ENCODE results near the gene DLG1. TPM values are rescaled to one million over a fixed set of nuclear protein-coding genes. Genes with fewer than 3 reads are reported as not detected.

Gene DLG1
- total RNA-seq, 1 experiment from 2014 or later: 28.9 TPM

DNA sequence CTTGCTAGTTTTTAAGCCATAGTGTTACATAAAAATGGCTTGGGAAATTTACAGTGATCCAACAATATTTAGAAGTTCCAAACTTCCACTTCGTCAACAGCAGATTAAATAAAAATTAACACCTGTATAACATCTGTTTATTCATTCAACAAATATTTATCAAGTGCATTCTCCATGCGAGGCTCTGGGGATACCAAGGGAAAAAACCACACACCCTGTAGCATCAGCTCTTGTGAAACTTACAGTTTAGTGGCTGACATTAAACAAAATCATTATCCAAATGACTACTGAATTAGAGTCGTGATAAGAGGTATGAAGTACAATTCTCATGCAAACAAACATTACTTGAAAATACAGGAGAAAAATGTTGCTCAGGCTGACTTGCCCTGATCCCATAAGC is 122.9 kb downstream of the DLG1 start:
- in situ Hi-C loops (cut with HindIII; ENCODE audit: low pct_unique_long_range_greater_than_20kb, low sequenced_read_pairs): no loop called here

DNA sequence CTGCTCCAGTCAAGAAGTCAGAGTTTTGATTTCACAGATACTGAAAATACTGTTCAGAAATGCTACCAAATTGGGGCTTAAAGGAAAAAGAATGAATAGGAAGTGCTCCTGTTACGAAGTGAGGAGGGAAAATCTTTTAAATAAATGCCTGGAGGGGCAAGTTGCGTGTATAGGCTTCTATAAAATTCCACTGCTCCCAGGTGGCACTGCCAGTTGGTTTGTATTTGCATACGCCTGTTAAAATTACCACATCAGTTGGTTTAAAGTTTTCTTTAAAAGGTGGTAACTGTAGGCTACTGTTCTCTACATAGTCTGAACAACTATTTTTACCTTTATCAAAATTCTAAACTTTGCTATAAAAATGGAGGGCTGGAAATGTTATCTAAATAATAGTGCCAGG is 123.5 kb downstream of the DLG1 start:
- no peak for DNase-seq (ENCODE audit: low read depth, low spot score)
- in situ Hi-C loops (cut with HindIII; ENCODE audit: low pct_unique_long_range_greater_than_20kb, low sequenced_read_pairs): no loop called here

More for the DNA sequence above, 122.9 kb downstream of the DLG1 start:
- no peak for DNase-seq (ENCODE audit: low read depth, low spot score)

DNA sequence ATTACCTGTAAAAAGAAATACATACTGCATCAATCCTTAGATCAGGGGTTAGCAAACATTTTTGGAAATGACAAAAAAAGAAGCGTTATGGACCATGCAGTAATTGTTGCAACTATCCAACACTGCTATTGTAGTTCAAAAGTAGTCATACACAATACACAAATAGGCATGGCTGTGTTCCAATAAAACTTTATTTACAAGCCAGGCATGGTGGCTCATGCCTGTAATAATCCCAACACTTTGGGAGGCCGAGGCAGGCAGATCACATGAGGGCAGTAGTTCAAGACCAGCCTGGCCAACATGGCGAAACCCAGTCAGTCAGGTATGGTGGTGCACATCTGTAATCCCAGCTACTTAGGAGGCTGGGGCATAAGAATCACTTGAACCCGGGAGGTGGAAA is 124.8 kb downstream of the DLG1 start:
- in situ Hi-C loops (cut with HindIII; ENCODE audit: low pct_unique_long_range_greater_than_20kb, low sequenced_read_pairs): no loop called here
- no peak for DNase-seq (ENCODE audit: low read depth, low spot score)

DNA sequence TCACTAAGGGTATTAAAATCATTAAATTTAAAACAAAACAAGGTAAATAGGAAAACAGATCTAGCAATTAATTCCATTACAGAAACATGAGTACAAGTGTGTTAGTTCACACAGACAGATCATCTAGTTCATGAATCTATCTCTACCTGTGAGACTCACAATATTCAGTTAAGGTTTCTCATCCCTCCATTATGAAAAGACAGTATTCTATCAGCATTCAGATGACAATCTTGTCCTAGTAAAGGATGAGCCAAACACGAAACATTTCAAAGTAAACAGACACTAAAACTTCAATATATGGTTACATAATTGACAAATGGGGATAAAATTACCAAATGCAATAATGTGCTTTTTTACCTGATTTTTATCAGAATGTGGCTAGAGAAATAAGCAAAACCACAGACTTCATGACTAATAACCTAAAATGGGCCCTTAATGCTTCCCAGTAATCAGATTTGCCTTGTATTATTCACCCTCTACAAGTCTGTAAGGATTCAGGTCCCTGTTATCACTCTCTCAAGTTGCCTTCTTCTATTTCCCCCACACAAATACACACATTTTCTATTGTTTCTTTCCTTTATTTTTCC is 126.8 kb downstream of the DLG1 start:
- no peak for DNase-seq (ENCODE audit: low read depth, low spot score)
- in situ Hi-C loops (cut with HindIII; ENCODE audit: low pct_unique_long_range_greater_than_20kb, low sequenced_read_pairs): no loop called here

DNA sequence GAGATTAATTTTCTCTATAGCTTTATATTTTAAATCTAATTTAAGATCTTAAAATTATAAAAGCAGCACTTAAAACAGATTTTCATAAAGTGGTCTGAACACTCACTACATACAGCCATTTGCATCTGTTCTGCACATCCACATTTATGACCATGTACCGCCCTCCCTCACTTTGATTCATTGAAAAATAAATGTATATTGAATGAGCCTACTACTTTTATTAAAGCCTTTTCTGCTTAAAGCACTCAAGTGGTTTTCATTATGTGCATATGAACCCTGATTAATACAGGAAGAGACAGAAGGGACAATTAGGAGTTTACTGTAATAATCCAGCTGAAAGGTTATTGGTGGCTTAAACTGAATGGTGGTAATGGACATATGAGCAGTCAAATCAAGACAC is 129.4 kb downstream of the DLG1 start:
- DNase-seq (ENCODE audit: low read depth, low spot score): no peak
- in situ Hi-C loops (cut with HindIII; ENCODE audit: low pct_unique_long_range_greater_than_20kb, low sequenced_read_pairs): no loop called here

DNA sequence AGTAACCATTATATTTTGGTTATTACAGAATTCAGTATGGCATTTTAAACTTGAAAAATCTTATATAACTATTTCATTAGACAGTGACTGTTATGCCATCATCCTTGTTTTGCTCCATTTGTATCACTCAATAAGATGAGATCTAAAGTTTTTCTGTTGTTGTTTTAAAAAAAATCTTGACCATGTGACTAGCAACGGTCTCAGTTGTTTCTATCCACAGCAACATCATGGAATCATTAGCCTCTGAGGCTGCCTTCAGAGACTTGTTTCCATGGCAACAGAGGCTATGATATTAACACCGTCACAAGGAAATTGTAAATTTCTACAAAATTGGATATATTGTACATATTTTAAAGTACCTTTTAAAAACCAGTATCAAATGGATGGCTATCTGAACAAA is 129.8 kb downstream of the DLG1 start:
- peak; percentile 41 for DNase-seq (ENCODE audit: low read depth, low spot score)

DNA sequence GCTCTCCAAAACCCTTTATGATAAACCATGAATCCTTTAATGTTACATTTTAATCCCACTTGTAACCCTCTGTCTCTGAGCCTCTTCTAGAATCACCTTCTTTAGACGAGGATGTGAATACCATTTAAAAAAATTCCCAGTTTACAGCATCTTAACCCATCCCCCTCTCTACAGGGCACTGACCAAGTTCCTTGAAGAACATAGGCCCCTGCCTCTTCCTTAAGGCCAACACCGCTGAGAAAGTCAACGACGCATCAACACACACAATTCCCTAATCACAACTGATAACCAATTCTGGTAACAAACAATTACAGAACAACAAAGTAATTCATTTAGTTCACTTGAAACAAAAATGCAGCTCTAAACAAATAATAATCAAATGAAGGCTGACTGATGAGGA is 130.3 kb downstream of the DLG1 start:
- in situ Hi-C loops (cut with HindIII; ENCODE audit: low pct_unique_long_range_greater_than_20kb, low sequenced_read_pairs): no loop called here
- no peak for DNase-seq (ENCODE audit: low read depth, low spot score)

More for the DNA sequence above, 129.8 kb downstream of the DLG1 start:
- in situ Hi-C loops (cut with HindIII; ENCODE audit: low pct_unique_long_range_greater_than_20kb, low sequenced_read_pairs): no loop called here

DNA sequence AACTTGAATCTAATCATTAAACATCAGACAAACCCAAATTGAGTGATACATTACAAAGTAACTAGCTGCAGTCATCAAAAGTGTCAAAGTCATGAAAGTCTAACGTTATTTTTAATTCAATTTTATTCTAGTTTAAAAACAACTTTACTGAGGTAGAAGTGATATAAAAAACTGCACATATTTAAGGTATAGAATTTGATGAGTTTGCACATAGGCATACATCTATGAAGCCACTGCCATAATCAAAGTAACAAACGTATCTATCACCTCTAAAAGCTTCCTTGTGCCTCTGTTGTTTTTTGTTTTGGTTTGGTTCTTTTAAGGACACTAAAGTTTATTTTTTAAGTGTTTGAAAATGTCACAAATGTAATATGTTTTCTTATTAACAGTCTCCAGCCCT is 130.9 kb downstream of the DLG1 start:
- in situ Hi-C loops (cut with HindIII; ENCODE audit: low pct_unique_long_range_greater_than_20kb, low sequenced_read_pairs): no loop called here
- DNase-seq (ENCODE audit: low read depth, low spot score): no peak

DNA sequence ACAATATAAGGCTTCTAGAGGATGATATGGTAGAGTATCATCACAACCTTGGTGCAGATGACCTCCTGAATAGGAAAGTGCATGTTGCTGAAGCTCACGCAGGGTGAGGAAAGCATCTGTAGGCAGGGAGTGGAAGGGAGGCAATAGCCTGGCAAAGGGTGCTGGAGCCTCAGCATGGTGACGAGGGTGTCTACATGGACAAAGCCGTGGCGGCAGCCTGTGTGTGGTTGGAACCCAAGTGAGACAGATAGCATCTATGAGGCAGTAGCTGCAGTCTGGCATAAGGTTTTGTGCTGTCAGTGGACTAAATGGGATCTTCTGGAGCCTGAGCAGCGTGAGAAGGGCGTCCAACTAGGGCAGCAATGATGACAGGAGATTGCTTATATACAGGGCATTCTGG is 132.5 kb downstream of the DLG1 start:
- no peak for DNase-seq (ENCODE audit: low read depth, low spot score)
- in situ Hi-C loops (cut with HindIII; ENCODE audit: low pct_unique_long_range_greater_than_20kb, low sequenced_read_pairs): no loop called here

DNA sequence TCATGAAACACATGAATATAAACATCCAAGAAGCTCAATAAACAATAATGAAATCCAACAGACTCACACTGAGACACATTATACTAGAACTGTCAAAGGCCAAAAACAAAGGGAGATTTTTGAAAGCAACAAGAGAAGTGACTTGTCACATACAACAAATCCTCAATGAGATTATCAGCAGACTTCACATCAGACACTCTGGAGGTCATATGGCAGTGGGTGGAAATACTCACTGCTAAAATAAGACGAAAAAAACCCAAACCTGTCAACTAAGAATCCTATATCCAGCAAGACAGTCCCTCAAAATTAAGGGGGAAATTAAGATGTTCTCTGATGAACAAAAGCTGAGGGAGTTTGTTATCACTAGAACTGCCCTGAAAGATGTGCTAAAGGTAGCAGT is 143.4 kb downstream of the DLG1 start:
- DNase-seq (ENCODE audit: low read depth, low spot score): no peak
- in situ Hi-C loops (cut with HindIII; ENCODE audit: low pct_unique_long_range_greater_than_20kb, low sequenced_read_pairs): no loop called here

DNA sequence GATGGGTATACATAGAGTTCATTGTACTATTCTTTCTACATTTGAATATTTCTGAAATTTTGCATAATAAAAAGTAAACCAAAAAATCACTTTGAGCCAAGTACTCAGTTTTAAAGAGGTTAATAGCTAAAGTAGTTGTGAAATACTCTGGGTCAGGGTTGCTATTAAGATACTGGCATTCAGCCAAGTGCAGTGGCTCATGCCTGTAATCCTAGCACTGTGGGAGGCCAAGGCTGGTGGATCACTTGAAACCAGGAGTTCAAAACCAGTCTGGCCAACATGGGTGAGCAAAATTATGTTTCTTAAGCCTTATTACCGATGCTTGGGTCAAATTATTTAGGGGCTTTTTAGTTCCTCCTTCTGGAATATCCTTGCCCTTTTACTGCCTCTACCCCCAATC is 146.8 kb downstream of the DLG1 start:
- DNase-seq (ENCODE audit: low read depth, low spot score): peak; percentile 19
- in situ Hi-C loops (cut with HindIII; ENCODE audit: low pct_unique_long_range_greater_than_20kb, low sequenced_read_pairs): no loop called here

DNA sequence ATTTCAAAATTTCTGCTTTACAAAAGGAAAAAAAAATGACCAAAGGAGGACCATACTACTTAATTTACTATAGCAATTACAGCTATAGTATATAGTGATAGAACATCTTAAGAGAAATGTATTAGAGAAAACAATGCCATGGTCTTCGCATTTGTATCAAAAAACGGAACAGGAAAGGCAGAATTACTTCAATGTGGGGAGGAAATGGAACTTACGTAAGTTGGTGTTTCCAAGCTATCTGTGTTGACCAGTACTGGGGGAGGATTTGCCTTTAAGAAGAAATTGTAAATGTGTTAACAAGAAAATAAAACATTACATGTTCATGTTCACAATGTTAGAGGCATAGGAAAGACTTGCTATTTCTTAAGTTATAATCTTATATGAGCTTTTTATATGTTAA is 148.9 kb downstream of the DLG1 start:
- in situ Hi-C loops (cut with HindIII; ENCODE audit: low pct_unique_long_range_greater_than_20kb, low sequenced_read_pairs): no loop called here
- no peak for DNase-seq (ENCODE audit: low read depth, low spot score)

DNA sequence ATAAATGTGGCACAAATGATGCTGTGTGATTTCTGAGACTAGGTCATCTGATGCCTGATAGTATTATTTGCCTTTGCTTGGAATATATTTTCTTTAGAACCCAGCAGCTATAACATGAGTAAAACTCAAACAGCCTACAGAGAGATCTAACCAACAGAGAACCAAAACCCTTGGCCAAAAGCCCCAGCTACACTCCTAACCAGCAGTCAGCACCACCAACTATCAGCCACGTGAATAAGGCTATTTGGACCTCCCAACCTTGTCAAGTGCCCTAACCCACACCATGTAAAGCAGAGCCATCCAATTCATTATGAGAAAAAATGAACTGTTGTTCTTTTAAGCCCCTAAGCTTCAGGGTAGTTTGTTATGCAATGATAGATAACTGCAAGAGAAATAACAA is 154.2 kb downstream of the DLG1 start:
- in situ Hi-C loops (cut with HindIII; ENCODE audit: low pct_unique_long_range_greater_than_20kb, low sequenced_read_pairs): no loop called here
- DNase-seq (ENCODE audit: low read depth, low spot score): no peak

DNA sequence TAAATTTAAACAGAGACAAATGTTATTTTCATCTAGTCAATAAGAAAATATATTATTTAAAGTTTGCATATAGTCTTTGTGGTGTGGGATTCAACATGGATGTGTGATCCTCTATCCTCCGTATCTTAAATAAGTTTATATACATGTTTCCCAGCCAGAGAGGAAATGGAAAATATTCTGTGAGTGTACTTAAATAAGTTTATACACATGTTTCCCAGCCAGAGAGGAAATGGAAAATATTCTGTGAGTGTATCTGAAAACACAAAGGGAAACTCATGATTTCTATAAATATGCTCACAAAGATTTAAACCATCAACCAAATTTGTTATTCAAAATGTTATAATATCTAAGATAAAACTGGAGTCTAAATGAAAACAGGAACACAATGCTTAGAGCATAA is 158.8 kb downstream of the DLG1 start:
- in situ Hi-C loops (cut with HindIII; ENCODE audit: low pct_unique_long_range_greater_than_20kb, low sequenced_read_pairs): no loop called here
- DNase-seq (ENCODE audit: low read depth, low spot score): no peak

DNA sequence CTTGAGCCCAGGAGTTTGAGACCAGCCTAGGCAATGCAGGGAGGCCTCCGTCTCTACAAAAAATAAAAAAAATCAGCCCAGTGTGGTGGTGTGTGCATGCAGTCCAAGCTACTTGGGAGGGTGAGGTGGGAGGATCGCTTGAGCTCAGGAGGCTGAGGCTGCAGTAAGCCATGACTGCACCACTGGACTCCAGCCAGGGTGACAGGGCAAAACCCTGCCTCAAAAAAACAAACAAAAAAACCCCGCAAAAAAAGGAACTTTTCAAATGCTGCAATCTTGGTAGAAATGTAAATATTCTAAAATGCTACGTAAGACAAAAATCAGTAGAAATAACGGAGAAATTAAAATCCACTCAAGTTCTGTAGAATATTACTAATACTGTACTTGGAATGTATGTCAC is 160.7 kb downstream of the DLG1 start:
- DNase-seq (ENCODE audit: low read depth, low spot score): no peak
- in situ Hi-C loops (cut with HindIII; ENCODE audit: low pct_unique_long_range_greater_than_20kb, low sequenced_read_pairs): no loop called here

DNA sequence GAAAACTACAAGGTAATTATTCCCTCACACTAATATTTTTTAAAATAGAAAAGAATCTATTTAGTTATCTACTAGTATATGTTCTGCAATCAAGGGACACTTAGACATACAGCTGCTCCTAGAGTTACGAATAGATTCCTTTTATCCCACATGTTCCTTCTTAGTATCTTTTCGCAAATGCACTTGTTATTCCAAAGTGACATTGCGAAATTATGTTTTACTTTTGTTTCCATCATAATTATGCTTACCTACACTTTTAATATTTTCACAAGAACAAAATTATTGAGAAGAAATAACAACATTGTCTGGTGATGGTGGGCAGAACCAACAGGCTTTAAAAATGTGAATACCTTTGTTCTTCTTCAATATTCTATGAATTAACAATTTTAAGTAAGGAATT is 161.7 kb downstream of the DLG1 start:
- in situ Hi-C loops (cut with HindIII; ENCODE audit: low pct_unique_long_range_greater_than_20kb, low sequenced_read_pairs): no loop called here
- DNase-seq (ENCODE audit: low read depth, low spot score): no peak

DNA sequence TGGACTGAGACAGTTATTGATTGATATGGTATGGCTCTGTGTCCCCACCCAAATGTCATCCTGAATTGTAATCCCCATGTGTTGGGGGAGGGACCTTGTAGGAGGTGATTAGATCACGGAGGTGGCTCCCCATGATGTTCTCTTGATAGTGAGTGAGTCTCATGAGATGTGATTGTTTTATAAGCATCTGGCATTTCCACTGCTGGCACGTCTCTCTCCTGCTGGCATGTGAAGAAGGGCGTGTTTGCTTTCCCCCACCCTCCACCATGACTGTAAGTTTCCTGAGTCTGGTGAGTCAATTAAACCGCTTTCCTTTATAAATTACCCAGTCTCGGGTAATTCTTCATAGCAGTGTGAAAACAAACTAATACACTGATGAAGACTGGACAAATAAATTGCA is 163.2 kb downstream of the DLG1 start:
- no peak for DNase-seq (ENCODE audit: low read depth, low spot score)
- in situ Hi-C loops (cut with HindIII; ENCODE audit: low pct_unique_long_range_greater_than_20kb, low sequenced_read_pairs): no loop called here

DNA sequence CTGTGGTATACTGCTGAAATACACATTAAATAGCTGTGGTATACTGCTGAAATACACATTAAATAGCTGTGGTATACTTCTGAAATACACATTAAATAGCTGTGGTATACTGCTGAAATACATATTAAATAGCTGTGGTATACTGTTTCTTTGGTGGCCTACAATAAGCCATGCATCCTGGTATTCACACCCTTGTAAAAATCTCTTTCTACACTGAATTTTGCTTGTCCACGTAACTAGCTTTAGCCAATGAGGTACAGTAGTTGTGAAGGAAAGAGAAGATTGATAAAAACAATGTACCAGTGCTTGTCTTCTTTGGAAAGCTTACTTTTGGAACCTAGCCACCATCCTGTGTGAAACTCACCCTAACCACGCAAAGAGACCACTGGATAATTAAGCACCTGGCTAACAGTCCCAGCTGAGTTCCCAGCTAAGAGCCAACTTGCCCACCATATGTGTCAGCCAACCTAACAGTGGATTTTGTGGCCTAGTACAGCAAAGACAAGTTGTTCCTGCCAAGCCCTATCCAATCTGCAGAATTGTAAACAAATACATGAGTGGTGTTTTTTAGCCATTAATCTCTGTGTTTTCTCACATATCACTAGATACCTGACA is 165.4 kb downstream of the DLG1 start:
- in situ Hi-C loops (cut with HindIII; ENCODE audit: low pct_unique_long_range_greater_than_20kb, low sequenced_read_pairs): no loop called here
- DNase-seq (ENCODE audit: low read depth, low spot score): no peak

DNA sequence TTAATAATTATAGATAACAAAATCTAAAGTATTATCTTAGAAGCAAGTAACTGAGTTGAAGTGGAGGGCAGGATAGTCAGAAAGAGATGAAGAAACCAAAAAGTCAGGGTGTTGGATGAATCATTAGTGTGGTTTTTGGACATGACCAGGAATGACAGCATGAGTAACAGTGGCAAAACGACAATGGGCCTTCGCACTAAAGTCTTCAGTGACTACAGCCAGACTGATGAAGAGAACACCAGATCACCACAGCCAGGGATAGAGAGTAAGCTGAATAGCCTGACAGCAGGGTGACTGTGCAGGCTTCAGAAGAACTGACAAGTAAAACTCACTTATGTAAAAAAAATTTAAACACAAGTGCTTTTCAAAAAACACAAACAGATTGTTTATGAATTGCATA is 172.8 kb downstream of the DLG1 start:
- no peak for DNase-seq (ENCODE audit: low read depth, low spot score)
- in situ Hi-C loops (cut with HindIII; ENCODE audit: low pct_unique_long_range_greater_than_20kb, low sequenced_read_pairs): no loop called here

DNA sequence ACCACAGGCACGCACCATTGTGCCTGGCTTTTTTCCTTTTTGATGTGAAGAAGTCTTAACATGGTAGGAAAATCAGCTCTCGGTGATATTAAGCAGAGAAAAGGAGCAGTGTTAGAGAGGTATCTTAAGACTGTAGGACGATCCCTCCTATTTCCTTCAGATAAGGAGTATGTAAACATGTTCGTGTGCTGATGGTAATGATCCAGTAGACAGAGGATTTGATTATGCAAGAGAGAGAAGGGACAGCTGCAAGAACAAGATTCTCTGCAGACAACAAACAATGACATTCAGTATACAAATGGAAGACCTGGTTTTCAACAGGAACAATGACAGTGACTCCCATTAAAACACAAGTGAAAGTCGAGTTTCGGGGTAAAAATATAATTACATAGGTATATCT is 173.7 kb downstream of the DLG1 start:
- DNase-seq (ENCODE audit: low read depth, low spot score): no peak
- in situ Hi-C loops (cut with HindIII; ENCODE audit: low pct_unique_long_range_greater_than_20kb, low sequenced_read_pairs): no loop called here

All from SK-MEL-5 (cell line).